SK-N-SH (cell line): ENCODE measurements around the gene CRACR2B. TPM values are rescaled to one million over a fixed set of nuclear protein-coding genes. Genes with fewer than 3 reads are reported as not detected.

Experiments
- CTCF ChIA-PET: fragments of 300-600, 350-600 bp; formaldehyde crosslinking; extraction: SDS; loops from one replicate; lab custom pipeline; 2021; lab: Yijun Ruan, JAX
- POLR2A ChIA-PET: fragments of 350-600 bp; sonication (Branson Sonifier 250); formaldehyde crosslinking; extraction: SDS; loops from one replicate; lab custom pipeline; 2020; ENCODE audit warnings: antibody characterized with exemption, inconsistent platforms; lab: Yijun Ruan, JAX
- DNase-seq: peaks from one replicate; pipeline ENCODE4 v3.0.0; 2012
- H2AFZ ChIP-seq: fragments of 200-600 bp; sonication (generic); 2 replicates; pipeline ENCODE4 v1.8.1; 2016; ENCODE audit warnings: antibody characterized with exemption, mild to moderate bottlenecking, low read depth
- H3F3A ChIP-seq: fragments of 200-600 bp; sonication (generic); replicated peaks from 2 replicates; pipeline ENCODE3; 2016; ENCODE audit warnings: antibody characterized with exemption, mild to moderate bottlenecking; ENCODE audit not compliant: insufficient read depth
- H3K27ac ChIP-seq, 2 experiments: fragments of 200-500 bp in 1 of 2; fragments of 200-600 bp in 1 of 2; sonication (Bioruptor generic) in 1 of 2; sonication (generic), shearing (Covaris generic) in 1 of 2; 2 replicates each; pipeline versions ENCODE4 v1.5.1 to v1.6.1; 2014 to 2016; ENCODE audit warnings: low read depth in 2 of 2, inconsistent platforms in 1 of 2, low read length in 1 of 2, mild to moderate bottlenecking in 1 of 2, mixed read lengths in 1 of 2
- H3K27me3 ChIP-seq: fragments of 200-600 bp; sonication (generic), shearing (Covaris generic); 2 replicates; pipeline ENCODE4 v1.6.1; 2016; ENCODE audit warnings: mixed run types; ENCODE audit not compliant: insufficient read depth
- H3K36me3 ChIP-seq, 2 experiments: fragments of 200-500 bp in 1 of 2; fragments of 200-600 bp in 1 of 2; sonication (Bioruptor generic) in 1 of 2; sonication (generic) in 1 of 2; replicated peaks in 1 of 2; 2 replicates each; pipeline versions ENCODE3 to v1.5.1; 2014 to 2016; ENCODE audit warnings: low read length in 1 of 2, mild to moderate bottlenecking in 1 of 2; ENCODE audit not compliant: insufficient read depth in 2 of 2, control insufficient read depth in 1 of 2
- H3K4me1 ChIP-seq, 2 experiments: fragments of 200-500 bp in 1 of 2; fragments of 200-600 bp in 1 of 2; sonication (Bioruptor generic) in 1 of 2; sonication (generic), shearing (Covaris generic) in 1 of 2; 2 replicates each; pipeline versions ENCODE4 v1.5.1 to v1.6.1; 2014 to 2016; ENCODE audit warnings: low read depth in 1 of 2, low read length in 1 of 2, mixed run types in 1 of 2; ENCODE audit not compliant: insufficient read depth in 2 of 2, control insufficient read depth in 1 of 2
- H3K4me2 ChIP-seq: fragments of 200-600 bp; sonication (generic), shearing (Covaris generic); 2 replicates; pipeline ENCODE4 v1.6.1; 2017; ENCODE audit warnings: mixed run types
- H3K4me3 ChIP-seq, 2 experiments: fragments of 200-500 bp in 1 of 2; fragments of 200-600 bp in 1 of 2; sonication (Bioruptor generic) in 1 of 2; sonication (generic), shearing (Covaris generic) in 1 of 2; 2 replicates each; pipeline versions ENCODE4 v1.5.1 to v1.8.1; 2014 to 2016; ENCODE audit warnings: low read depth in 2 of 2, inconsistent platforms in 1 of 2, low read length in 1 of 2, mild to moderate bottlenecking in 1 of 2, mixed read lengths in 1 of 2, moderate library complexity in 1 of 2
- H3K79me2 ChIP-seq: fragments of 200-600 bp; sonication (generic); 2 replicates; pipeline ENCODE4 v1.8.1; 2017; ENCODE audit warnings: mild to moderate bottlenecking; ENCODE audit not compliant: insufficient read depth
- H3K9ac ChIP-seq: fragments of 200-600 bp; sonication (generic); 2 replicates; pipeline ENCODE4 v1.6.1; 2017; ENCODE audit warnings: mixed run types
- H3K9me2 ChIP-seq: fragments of 200-600 bp; sonication (generic); 2 replicates; pipeline ENCODE4 v1.6.1; 2017; ENCODE audit warnings: mixed run types
- H3K9me3 ChIP-seq: fragments of 200-600 bp; sonication (generic); 2 replicates; pipeline ENCODE4 v1.6.1; 2017; ENCODE audit warnings: mixed run types, mild to moderate bottlenecking, moderate library complexity
- H4K20me1 ChIP-seq: fragments of 200-600 bp; sonication (generic); 2 replicates; pipeline ENCODE4 v1.6.1; 2017; ENCODE audit warnings: mild to moderate bottlenecking, mixed run types; ENCODE audit not compliant: insufficient read depth
- EZH2phosphoT487 ChIP-seq: fragments of 200-600 bp; sonication (generic); IDR thresholded peaks from 2 replicates; pipeline ENCODE4 v1.6.1; 2017; ENCODE audit warnings: low read depth, mixed run types, mild to moderate bottlenecking, antibody characterized with exemption, moderate library complexity, borderline replicate concordance
- FOXJ3 ChIP-seq: sonication (generic); formaldehyde crosslinking; IDR thresholded peaks from 2 replicates; pipeline ENCODE4 v1.5.1; 2020; ENCODE audit warnings: mild to moderate bottlenecking, missing genetic modification reagents
- FOXM1 ChIP-seq: IDR thresholded peaks from 2 replicates; pipeline ENCODE4 v1.4.0; 2012; ENCODE audit warnings: low read depth, mild to moderate bottlenecking
- JUND ChIP-seq: IDR thresholded peaks from 2 replicates; pipeline ENCODE4 v1.4.0; 2012
- MEF2A ChIP-seq: IDR thresholded peaks from 2 replicates; pipeline ENCODE4 v1.4.0; 2012; ENCODE audit warnings: low read depth, borderline replicate concordance
- NFIC ChIP-seq: IDR thresholded peaks from 2 replicates; pipeline ENCODE4 v1.4.0; 2012; ENCODE audit warnings: borderline replicate concordance
- NRF1 ChIP-seq: IDR thresholded peaks from 2 replicates; pipeline ENCODE4 v1.6.1; 2012; ENCODE audit warnings: low read depth, mild to moderate bottlenecking, low read length
- RAD21 ChIP-seq: IDR thresholded peaks from 2 replicates; pipeline ENCODE4 v1.6.1; 2012; ENCODE audit warnings: mild to moderate bottlenecking, low read length
- RCOR1 ChIP-seq: fragments of 150-350 bp; IDR thresholded peaks from 2 replicates; pipeline ENCODE4 v1.6.1; 2017; ENCODE audit warnings: antibody characterized with exemption, low read length
- RFX5 ChIP-seq: IDR thresholded peaks from 2 replicates; pipeline ENCODE4 v1.6.1; 2012; ENCODE audit warnings: mild to moderate bottlenecking, improper control_type of control experiment, low read length
- RXRA ChIP-seq: IDR thresholded peaks from 2 replicates; pipeline ENCODE4 v1.4.0; 2012; ENCODE audit warnings: low read depth, mild to moderate bottlenecking, borderline replicate concordance
- SIN3A ChIP-seq: IDR thresholded peaks from 2 replicates; pipeline ENCODE4 v1.6.1; 2012; ENCODE audit warnings: low read depth, mild to moderate bottlenecking, low read length, moderate library complexity, borderline replicate concordance
- SMC3 ChIP-seq: IDR thresholded peaks from 2 replicates; pipeline ENCODE4 v1.6.1; 2012; ENCODE audit warnings: low read depth, low read length, improper control_type of control experiment
- TCF12 ChIP-seq: IDR thresholded peaks from 2 replicates; pipeline ENCODE4 v1.4.0; 2012
- YY1 ChIP-seq: IDR thresholded peaks from 2 replicates; pipeline ENCODE4 v1.4.0; 2012; ENCODE audit warnings: low read depth, mild to moderate bottlenecking
- WGBS: methylation state at CpG from one replicate; pipeline ENCODE4 v1.1.6; 2017; ENCODE audit warnings: low lambda C conversion rate; 5-methylcytosine and 5-hydroxymethylcytosine counted together
- polyA plus RNA-seq, 3 experiments: library from polyadenylated mRNA; depleted of rRNA; stranded (reverse); fragments of >200 nt; gene quantifications; 2 replicates each; pipeline ENCODE4 v1.2.3, GENCODE V29; 2012
- TF ChIP-seq, protein P1 (sequence below): IDR thresholded peaks from 2 replicates; pipeline ENCODE4 v1.4.0; 2012; ENCODE audit warnings: low read depth, borderline replicate concordance
- TF ChIP-seq, protein P2 (sequence below): IDR thresholded peaks from 2 replicates; pipeline ENCODE4; 2012
- TF ChIP-seq, protein P3 (sequence below): IDR thresholded peaks from 2 replicates; pipeline ENCODE4 v1.4.0; 2012; ENCODE audit warnings: low read depth
- TF ChIP-seq, protein P4 (sequence below): IDR thresholded peaks from 2 replicates; pipeline ENCODE4 v1.6.1; 2012; ENCODE audit warnings: mild to moderate bottlenecking, low read depth, low read length, moderate library complexity
- TF ChIP-seq, protein P5 (sequence below): fragments of 150-350 bp; IDR thresholded peaks from 2 replicates; pipeline ENCODE4 v1.6.1; 2017; ENCODE audit warnings: antibody characterized with exemption, low read length, low read depth, borderline replicate concordance

CRACR2B gene
- polyA plus RNA-seq, 1 of the 3 experiments (the other 2 are of a cell fraction), result 1.1 TPM

DNA sequence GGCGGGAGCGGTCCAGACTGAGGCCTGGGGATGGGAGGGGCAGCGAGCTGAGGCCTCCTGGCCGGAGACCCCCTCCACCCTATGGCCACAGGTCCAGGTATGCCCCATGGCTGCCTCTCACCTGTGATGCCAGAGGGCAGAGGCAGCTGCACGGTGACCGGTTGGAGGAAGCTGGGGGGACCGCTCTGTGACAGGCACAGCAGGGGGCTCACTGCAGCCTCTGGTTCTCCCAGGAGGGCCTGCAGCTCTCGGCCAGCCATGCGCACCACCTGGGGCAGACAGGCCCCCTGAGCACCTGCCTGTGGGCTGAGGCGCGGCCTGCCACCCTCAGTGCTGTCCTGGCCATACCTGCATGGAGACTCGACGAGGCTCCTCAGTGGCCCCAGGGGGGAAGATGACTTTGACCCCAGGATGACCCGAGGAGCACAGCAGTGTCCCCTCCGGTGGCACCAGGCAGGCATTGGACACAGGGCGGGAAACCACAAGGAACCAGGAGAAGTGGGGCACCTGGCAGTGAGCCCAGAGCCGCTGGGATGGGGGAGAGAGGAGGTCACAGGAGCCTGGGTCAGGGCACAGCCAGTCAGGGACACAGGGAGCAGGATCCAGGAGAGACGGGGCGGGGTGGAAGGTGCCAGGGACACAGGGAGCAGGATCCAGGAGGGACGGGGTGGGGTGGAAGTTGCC lies 26.5 kb upstream of the CRACR2B start:
- no peak for TF ChIP-seq SIN3A
- no peak for TF ChIP-seq FOXJ3
- TF ChIP-seq, protein P1, sequence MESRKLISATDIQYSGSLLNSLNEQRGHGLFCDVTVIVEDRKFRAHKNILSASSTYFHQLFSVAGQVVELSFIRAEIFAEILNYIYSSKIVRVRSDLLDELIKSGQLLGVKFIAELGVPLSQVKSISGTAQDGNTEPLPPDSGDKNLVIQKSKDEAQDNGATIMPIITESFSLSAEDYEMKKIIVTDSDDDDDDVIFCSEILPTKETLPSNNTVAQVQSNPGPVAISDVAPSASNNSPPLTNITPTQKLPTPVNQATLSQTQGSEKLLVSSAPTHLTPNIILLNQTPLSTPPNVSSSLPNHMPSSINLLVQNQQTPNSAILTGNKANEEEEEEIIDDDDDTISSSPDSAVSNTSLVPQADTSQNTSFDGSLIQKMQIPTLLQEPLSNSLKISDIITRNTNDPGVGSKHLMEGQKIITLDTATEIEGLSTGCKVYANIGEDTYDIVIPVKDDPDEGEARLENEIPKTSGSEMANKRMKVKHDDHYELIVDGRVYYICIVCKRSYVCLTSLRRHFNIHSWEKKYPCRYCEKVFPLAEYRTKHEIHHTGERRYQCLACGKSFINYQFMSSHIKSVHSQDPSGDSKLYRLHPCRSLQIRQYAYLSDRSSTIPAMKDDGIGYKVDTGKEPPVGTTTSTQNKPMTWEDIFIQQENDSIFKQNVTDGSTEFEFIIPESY, result no peak
- no peak for TF ChIP-seq SMC3
- TF ChIP-seq MEF2A, result no peak
- TF ChIP-seq RAD21, result no peak
- TF ChIP-seq EZH2phosphoT487, result no peak
- TF ChIP-seq, protein P2, sequence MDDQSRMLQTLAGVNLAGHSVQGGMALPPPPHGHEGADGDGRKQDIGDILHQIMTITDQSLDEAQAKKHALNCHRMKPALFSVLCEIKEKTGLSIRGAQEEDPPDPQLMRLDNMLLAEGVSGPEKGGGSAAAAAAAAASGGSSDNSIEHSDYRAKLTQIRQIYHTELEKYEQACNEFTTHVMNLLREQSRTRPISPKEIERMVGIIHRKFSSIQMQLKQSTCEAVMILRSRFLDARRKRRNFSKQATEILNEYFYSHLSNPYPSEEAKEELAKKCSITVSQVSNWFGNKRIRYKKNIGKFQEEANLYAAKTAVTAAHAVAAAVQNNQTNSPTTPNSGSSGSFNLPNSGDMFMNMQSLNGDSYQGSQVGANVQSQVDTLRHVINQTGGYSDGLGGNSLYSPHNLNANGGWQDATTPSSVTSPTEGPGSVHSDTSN, result no peak
- no peak for TF ChIP-seq JUND
- no peak for TF ChIP-seq RXRA
- TF ChIP-seq, protein P3, sequence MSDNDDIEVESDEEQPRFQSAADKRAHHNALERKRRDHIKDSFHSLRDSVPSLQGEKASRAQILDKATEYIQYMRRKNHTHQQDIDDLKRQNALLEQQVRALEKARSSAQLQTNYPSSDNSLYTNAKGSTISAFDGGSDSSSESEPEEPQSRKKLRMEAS, result no peak
- TF ChIP-seq FOXM1, result no peak
- no peak for TF ChIP-seq RFX5
- TF ChIP-seq, protein P4, sequence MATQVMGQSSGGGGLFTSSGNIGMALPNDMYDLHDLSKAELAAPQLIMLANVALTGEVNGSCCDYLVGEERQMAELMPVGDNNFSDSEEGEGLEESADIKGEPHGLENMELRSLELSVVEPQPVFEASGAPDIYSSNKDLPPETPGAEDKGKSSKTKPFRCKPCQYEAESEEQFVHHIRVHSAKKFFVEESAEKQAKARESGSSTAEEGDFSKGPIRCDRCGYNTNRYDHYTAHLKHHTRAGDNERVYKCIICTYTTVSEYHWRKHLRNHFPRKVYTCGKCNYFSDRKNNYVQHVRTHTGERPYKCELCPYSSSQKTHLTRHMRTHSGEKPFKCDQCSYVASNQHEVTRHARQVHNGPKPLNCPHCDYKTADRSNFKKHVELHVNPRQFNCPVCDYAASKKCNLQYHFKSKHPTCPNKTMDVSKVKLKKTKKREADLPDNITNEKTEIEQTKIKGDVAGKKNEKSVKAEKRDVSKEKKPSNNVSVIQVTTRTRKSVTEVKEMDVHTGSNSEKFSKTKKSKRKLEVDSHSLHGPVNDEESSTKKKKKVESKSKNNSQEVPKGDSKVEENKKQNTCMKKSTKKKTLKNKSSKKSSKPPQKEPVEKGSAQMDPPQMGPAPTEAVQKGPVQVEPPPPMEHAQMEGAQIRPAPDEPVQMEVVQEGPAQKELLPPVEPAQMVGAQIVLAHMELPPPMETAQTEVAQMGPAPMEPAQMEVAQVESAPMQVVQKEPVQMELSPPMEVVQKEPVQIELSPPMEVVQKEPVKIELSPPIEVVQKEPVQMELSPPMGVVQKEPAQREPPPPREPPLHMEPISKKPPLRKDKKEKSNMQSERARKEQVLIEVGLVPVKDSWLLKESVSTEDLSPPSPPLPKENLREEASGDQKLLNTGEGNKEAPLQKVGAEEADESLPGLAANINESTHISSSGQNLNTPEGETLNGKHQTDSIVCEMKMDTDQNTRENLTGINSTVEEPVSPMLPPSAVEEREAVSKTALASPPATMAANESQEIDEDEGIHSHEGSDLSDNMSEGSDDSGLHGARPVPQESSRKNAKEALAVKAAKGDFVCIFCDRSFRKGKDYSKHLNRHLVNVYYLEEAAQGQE, result no peak
- no peak for TF ChIP-seq NRF1
- TF ChIP-seq, protein P5, sequence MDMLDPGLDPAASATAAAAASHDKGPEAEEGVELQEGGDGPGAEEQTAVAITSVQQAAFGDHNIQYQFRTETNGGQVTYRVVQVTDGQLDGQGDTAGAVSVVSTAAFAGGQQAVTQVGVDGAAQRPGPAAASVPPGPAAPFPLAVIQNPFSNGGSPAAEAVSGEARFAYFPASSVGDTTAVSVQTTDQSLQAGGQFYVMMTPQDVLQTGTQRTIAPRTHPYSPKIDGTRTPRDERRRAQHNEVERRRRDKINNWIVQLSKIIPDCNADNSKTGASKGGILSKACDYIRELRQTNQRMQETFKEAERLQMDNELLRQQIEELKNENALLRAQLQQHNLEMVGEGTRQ, result no peak
- TF ChIP-seq NFIC, result no peak
- no peak for TF ChIP-seq RCOR1
- TF ChIP-seq TCF12, result no peak
- TF ChIP-seq YY1, result no peak
- H3K4me1 ChIP-seq, result peaks cover 14 to 27% of the 10 kb centered on the region in 2 experiments; a peak in 2 of 4 replicates
- no peak overlapping the region for H3K4me3 ChIP-seq
- no peaks in the 10 kb centered on the region for H3K9me2 ChIP-seq
- WGBS, result 95% methylated on average over 11 of the region's 20 CpGs
- no peak overlapping the region for H3K4me2 ChIP-seq
- H3K9me3 ChIP-seq, result no peaks in the 10 kb centered on the region
- H4K20me1 ChIP-seq, result no peaks in the 10 kb centered on the region
- no peaks in the 10 kb centered on the region for H3K27me3 ChIP-seq
- H2AFZ ChIP-seq, result no peak overlapping the region
- H3K27ac ChIP-seq, result no peak overlapping the region
- H3K79me2 ChIP-seq, result peaks cover 32% of the 10 kb centered on the region
- no peak overlapping the region for H3K9ac ChIP-seq
- peaks cover 22% of the 10 kb centered on the region for H3F3A ChIP-seq
- CTCF ChIA-PET, result interaction anchor here (1.1 kb wide), 1 partner anchor 18 kb away, joined by 6 read pairs; no protein-coding TSS in a partner anchor
- H3K36me3 ChIP-seq, result peaks cover 0 to 38% of the 10 kb centered on the region in 2 experiments
- DNase-seq, result no peak
- POLR2A ChIA-PET, result no interaction called here
